AG04450 (cell line): ENCODE results near the gene SUFU. TPM values are rescaled to one million over a fixed set of nuclear protein-coding genes. Genes with fewer than 3 reads are reported as not detected.
A peak's percentile ranks its signal among the peaks of the same experiment; 100 is the strongest.

Source experiments
- CTCF ChIA-PET: fragments of 300-600, 350-600 bp; formaldehyde crosslinking; extraction: SDS; loops from one replicate; lab custom pipeline; 2022; ENCODE audit warnings: antibody characterized with exemption, inconsistent platforms; lab: Charles Lee
- POLR2A ChIA-PET: fragments of 350-600 bp; formaldehyde crosslinking; extraction: SDS; loops from one replicate; lab custom pipeline; 2021; ENCODE audit warnings: antibody characterized with exemption, inconsistent platforms; lab: Yijun Ruan, JAX
- DNase-seq: peaks from one replicate; pipeline ENCODE4 v3.0.0-alpha.2; 2011; ENCODE audit warnings: low read depth, low spot score
- H3K27ac ChIP-seq: one replicate; pipeline ENCODE4 v1.5.1; 2012; ENCODE audit warnings: low read depth, low read length, control low read depth
- H3K27me3 ChIP-seq: one replicate; pipeline ENCODE4 v1.6.0; 2012; ENCODE audit warnings: low read length; ENCODE audit not compliant: control insufficient read depth, insufficient read depth
- H3K4me3 ChIP-seq: 2 replicates; pipeline ENCODE4 v1.5.1; 2011; ENCODE audit warnings: mild to moderate bottlenecking, low read depth, low read length, control low read depth
- H3K9me3 ChIP-seq: 2 replicates; pipeline ENCODE4 v1.5.1; 2012; ENCODE audit warnings: low read length; ENCODE audit not compliant: control insufficient read depth, insufficient read depth
- CTCF ChIP-seq: IDR thresholded peaks from 2 replicates; pipeline ENCODE4 v1.5.1; 2011; ENCODE audit warnings: low read depth, low read length, control low read depth, inconsistent platforms
- polyA plus RNA-seq: library from polyadenylated mRNA; depleted of rRNA; stranded (reverse); fragments of >200 nt; gene quantifications from 2 replicates; pipeline ENCODE4 v1.2.3, GENCODE V29; 2011

SUFU gene
- polyA plus RNA-seq, 1 experiment = 11.0 TPM

GRCh38 chr10:102649797-102650654 lies 146.3 kb downstream of the SUFU start:
- no peaks in the 10 kb centered on the region; the same call in 1 of the 2 replicates for H3K9me3 ChIP-seq
- CTCF ChIA-PET = interaction anchor here (0.6 to 1.4 kb wide), 3 partner anchors 18 to 171 kb away, joined by 3 read pairs; no protein-coding TSS in a partner anchor
- no peak for DNase-seq
- H3K27me3 ChIP-seq = no peaks in the 10 kb centered on the region
- TF ChIP-seq CTCF = no peak
- POLR2A ChIA-PET = interaction anchor here (1.4 kb wide), 1 partner anchor 25 kb away, joined by 5 read pairs; no protein-coding TSS in a partner anchor
- H3K4me3 ChIP-seq = peak overlapping the region; percentile 74
- no peak overlapping the region for H3K27ac ChIP-seq

- POLR2A ChIA-PET = interaction anchor here (1.4 kb wide), 1 partner anchor 25 kb away, joined by 5 read pairs; no protein-coding TSS in a partner anchor
- no peaks in the 10 kb centered on the region for H3K27me3 ChIP-seq
- H3K9me3 ChIP-seq = no peaks in the 10 kb centered on the region; the same call in 1 of the 2 replicates
- no peak for TF ChIP-seq CTCF
- DNase-seq = no peak
- no peak overlapping the region for H3K27ac ChIP-seq
- CTCF ChIA-PET = interaction anchor here (0.6 to 1.4 kb wide), 3 partner anchors 19 to 172 kb away, joined by 3 read pairs; no protein-coding TSS in a partner anchor
- H3K4me3 ChIP-seq = no peak overlapping the region
Measured at GRCh38 chr10:102650655-102651454, 147.1 kb downstream of the SUFU start.

DNA sequence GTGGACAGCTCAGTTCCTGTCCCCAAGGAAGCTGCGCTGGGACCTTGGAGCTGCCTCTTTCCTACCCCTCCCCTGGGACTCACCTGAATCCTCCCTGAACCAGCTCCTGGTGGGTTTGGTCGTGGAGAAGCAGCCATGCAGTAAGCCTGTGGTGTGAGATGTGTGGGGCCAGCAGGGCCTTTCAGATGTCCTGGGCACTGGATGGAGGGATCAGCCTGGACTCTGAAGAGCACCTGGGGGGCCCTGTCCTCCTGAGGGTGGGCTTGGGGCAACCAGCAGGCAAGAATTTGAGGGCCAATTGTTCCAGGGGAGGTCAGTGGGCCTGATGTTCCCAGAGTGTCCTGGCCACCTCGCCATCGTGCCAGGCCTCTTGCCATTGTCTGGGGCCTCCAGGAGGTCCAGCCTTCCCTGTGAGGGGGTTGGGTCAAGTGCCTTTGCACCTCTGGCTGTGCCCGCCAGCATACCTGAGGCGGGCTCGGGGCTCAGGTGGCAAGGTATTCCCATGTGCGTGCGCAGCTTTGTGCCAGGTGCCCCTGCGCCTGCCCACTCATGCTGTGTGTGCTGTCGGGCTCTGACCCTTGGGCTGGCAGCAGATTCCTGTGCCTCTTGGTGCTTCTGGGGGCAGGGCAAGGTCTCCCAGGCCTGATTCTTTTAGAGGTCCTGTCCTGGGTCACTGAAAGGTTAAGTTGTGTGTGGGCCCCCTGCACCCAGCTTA lies 147.8 kb downstream of the SUFU start:
- Histone ChIP-seq H3K9me3 (no peaks in the 10 kb centered on the region; the same call in 1 of the 2 replicates), H3K27ac (no peak overlapping the region), H3K27me3 (no peaks in the 10 kb centered on the region), H3K4me3 (no peak overlapping the region)
- DNase-seq = no peak
- POLR2A ChIA-PET = interaction anchor here (1.4 kb wide), 1 partner anchor 24 kb away, joined by 5 read pairs; no protein-coding TSS in a partner anchor
- no peak for TF ChIP-seq CTCF
- CTCF ChIA-PET = no interaction called here

- CTCF ChIA-PET = interaction anchor here (1.1 kb wide), 1 partner anchor 58 kb away, joined by 3 read pairs; no protein-coding TSS in a partner anchor
- no peak overlapping the region for H3K27ac ChIP-seq
- no peak for DNase-seq
- no peaks in the 10 kb centered on the region for H3K27me3 ChIP-seq
- H3K9me3 ChIP-seq = no peaks in the 10 kb centered on the region; the same call in 1 of the 2 replicates
- no peak for TF ChIP-seq CTCF
- POLR2A ChIA-PET = no interaction called here
- no peak overlapping the region for H3K4me3 ChIP-seq
Measured at GRCh38 chr10:102652170-102652916, 148.6 kb downstream of the SUFU start.
